Measurements from ENCODE around the gene KIF25.

Gene KIF25

GRCh38 chr6:167997642-167998041, at the start of gene KIF25:
TSS of gene KIF25 (plus strand) at chr6:167997671. CDS start at chr6:168029586, 31,915 bp downstream.
- DNase-seq (ENCODE audit: low read depth in 2 of 2) = no peak

GRCh38 chr6:167947716-167948115, 49.8 kb upstream of the KIF25 start:
- DNase-seq (ENCODE audit: low read depth in 2 of 2) = no peak

GRCh38 chr6:167948716-167949115, 48.8 kb upstream of the KIF25 start:
- DNase-seq (ENCODE audit: low read depth in 2 of 2) = no peak

GRCh38 chr6:167949121-167949684, 48.3 kb upstream of the KIF25 start:
- no peak for DNase-seq (ENCODE audit: low read depth in 2 of 2)

- no peak for DNase-seq (ENCODE audit: low read depth in 2 of 2)
These were observed 45.5 kb upstream of the KIF25 start for GRCh38 chr6:167951781-167952511.

GRCh38 chr6:167952512-167952859, 45.0 kb upstream of the KIF25 start:
- no peak for DNase-seq (ENCODE audit: low read depth in 2 of 2)

GRCh38 chr6:167953551-167953950, 43.9 kb upstream of the KIF25 start:
- DNase-seq (ENCODE audit: low read depth in 2 of 2) = no peak

GRCh38 chr6:167954151-167954550, 43.3 kb upstream of the KIF25 start:
- no peak for DNase-seq (ENCODE audit: low read depth in 2 of 2)

GRCh38 chr6:167956491-167956890, 41.0 kb upstream of the KIF25 start:
- DNase-seq (ENCODE audit: low read depth in 2 of 2) = no peak

- DNase-seq (ENCODE audit: low read depth in 2 of 2) = no peak
These were observed 40.4 kb upstream of the KIF25 start for GRCh38 chr6:167956983-167957492.

- no peak for DNase-seq (ENCODE audit: low read depth in 2 of 2)
These were observed 39.8 kb upstream of the KIF25 start for GRCh38 chr6:167957626-167958025.

- DNase-seq (ENCODE audit: low read depth in 2 of 2) = no peak
These were observed 36.9 kb upstream of the KIF25 start for GRCh38 chr6:167960579-167960978.

GRCh38 chr6:167962711-167963110, 34.8 kb upstream of the KIF25 start:
- no peak for DNase-seq (ENCODE audit: low read depth in 2 of 2)

- no peak for DNase-seq (ENCODE audit: low read depth in 2 of 2)
These were observed 33.8 kb upstream of the KIF25 start for GRCh38 chr6:167963589-167964057.

- no peak for DNase-seq (ENCODE audit: low read depth in 2 of 2)
These were observed 31.6 kb upstream of the KIF25 start for GRCh38 chr6:167965592-167966539.

GRCh38 chr6:167966540-167966905, 30.9 kb upstream of the KIF25 start:
- DNase-seq (ENCODE audit: low read depth in 2 of 2) = no peak

GRCh38 chr6:167968091-167968490, 29.4 kb upstream of the KIF25 start:
- no peak for DNase-seq (ENCODE audit: low read depth in 2 of 2)

GRCh38 chr6:167970230-167970629, 27.2 kb upstream of the KIF25 start:
- no peak for DNase-seq (ENCODE audit: low read depth in 2 of 2)

GRCh38 chr6:167972193-167972592, 25.3 kb upstream of the KIF25 start:
- no peak for DNase-seq (ENCODE audit: low read depth in 2 of 2)

GRCh38 chr6:167973148-167973885, 24.2 kb upstream of the KIF25 start:
- DNase-seq (ENCODE audit: low read depth in 2 of 2) = no peak

- DNase-seq (ENCODE audit: low read depth in 2 of 2) = no peak
These were observed 22.7 kb upstream of the KIF25 start for GRCh38 chr6:167974640-167975344.
